B cell (primary cell): Measurements from ENCODE around the gene DLGAP4. TPM values are rescaled to one million over a fixed set of nuclear protein-coding genes. Genes with fewer than 3 reads are reported as not detected.

Source experiments
- ATAC-seq: fragments of 200-7000 bp; cut with Tn5 transposase; one replicate; pipeline ENCODE4 v1.10.0; 2021; ENCODE audit warnings: low read depth, mild to moderate bottlenecking, moderate number of reproducible peaks, moderate library complexity
- CTCF ChIA-PET: fragments of 350-600 bp; sonication (Branson Sonifier 250); formaldehyde crosslinking; loops from one replicate; lab custom pipeline; 2021; ENCODE audit warnings: antibody characterized with exemption, inconsistent platforms; lab: Charles Lee
- POLR2A ChIA-PET: fragments of 350-600 bp; sonication (Branson Sonifier 250); formaldehyde crosslinking; loops from one replicate; lab custom pipeline; 2021; ENCODE audit warnings: antibody characterized with exemption; lab: Charles Lee
- DNase-seq: peaks from one replicate; pipeline ENCODE4 v3.0.0; 2013
- H2AFZ ChIP-seq: 2 replicates; pipeline ENCODE4 v1.6.1; 2012; ENCODE audit warnings: mild to moderate bottlenecking, low read depth, low read length; ENCODE audit not compliant: insufficient read depth, poor library complexity, severe bottlenecking
- H3K27ac ChIP-seq, 2 donors: 1 replicate in 1 of 2; 2 replicates in 1 of 2; pipeline ENCODE4 v1.5.1; 2012 to 2013; ENCODE audit warnings: low read length in 2 of 2, mild to moderate bottlenecking in 2 of 2, moderate library complexity in 1 of 2
- H3K27me3 ChIP-seq, 4 experiments: fragments of 200-600 bp in 1 of 4; sonication (generic) in 1 of 4; replicated peaks in 1 of 4; 1 replicate in 2 of 4; 2 replicates in 2 of 4; pipeline versions ENCODE4 v1.6.1 to v1.7.0; 2013 to 2016; ENCODE audit warnings: low read length in 3 of 4, mild to moderate bottlenecking in 2 of 4, mixed read lengths in 1 of 4, moderate library complexity in 1 of 4; ENCODE audit not compliant: insufficient read depth in 4 of 4, control insufficient read depth in 3 of 4; ENCODE audit errors: control extremely low read depth in 1 of 4
- H3K36me3 ChIP-seq, 2 experiments: replicated peaks in 1 of 2; 1 replicate in 1 of 2; 2 replicates in 1 of 2; pipeline versions ENCODE4 v1.6.1 to v1.7.1; 2013; ENCODE audit warnings: low read length in 1 of 2; ENCODE audit not compliant: insufficient read depth in 2 of 2, control insufficient read depth in 1 of 2; ENCODE audit errors: control extremely low read depth in 1 of 2, extremely low read depth in 1 of 2
- H3K4me1 ChIP-seq, 2 donors: fragments of 200-600 bp in 1 of 2; sonication (generic) in 1 of 2; 1 replicate in 1 of 2; 2 replicates in 1 of 2; pipeline versions ENCODE4 v1.5.1 to v1.6.1; 2013 to 2017; ENCODE audit warnings: low read length in 2 of 2; ENCODE audit not compliant: control insufficient read depth in 2 of 2, insufficient read depth in 2 of 2
- H3K4me2 ChIP-seq: replicated peaks from 2 replicates; pipeline ENCODE3; 2012; ENCODE audit warnings: mild to moderate bottlenecking, low read depth, low read length; ENCODE audit not compliant: poor library complexity, severe bottlenecking
- H3K4me3 ChIP-seq, 5 experiments: fragments of 200-600 bp in 1 of 5; sonication (generic) in 1 of 5; 1 replicate in 3 of 5; 2 replicates in 2 of 5; pipeline versions ENCODE4 v1.5.1 to v1.7.0; 2011 to 2016; ENCODE audit warnings: low read length in 4 of 5, mild to moderate bottlenecking in 4 of 5, low read depth in 2 of 5, control low read depth in 1 of 5, moderate library complexity in 1 of 5; ENCODE audit not compliant: insufficient read depth in 1 of 5; ENCODE audit errors: control extremely low read depth in 1 of 5, extremely low read depth in 1 of 5
- H3K79me2 ChIP-seq: fragments of 200-600 bp; sonication (generic); one replicate; pipeline ENCODE4 v1.6.0; 2016; ENCODE audit warnings: low read length; ENCODE audit not compliant: control insufficient read depth, insufficient read depth
- H3K9ac ChIP-seq: fragments of 200-600 bp; sonication (generic); 2 replicates; pipeline ENCODE4 v1.6.1; 2017; ENCODE audit warnings: mild to moderate bottlenecking, low read length, moderate library complexity
- H3K9me3 ChIP-seq, 3 donors: one replicate each; pipeline versions ENCODE4 v1.6.1 to v1.7.1; 2013; ENCODE audit warnings: low read length in 2 of 3; ENCODE audit not compliant: control insufficient read depth in 2 of 3, insufficient read depth in 1 of 3; ENCODE audit errors: control extremely low read depth in 1 of 3
- H4K20me1 ChIP-seq: 2 replicates; pipeline ENCODE4 v1.6.0; 2012; ENCODE audit warnings: mild to moderate bottlenecking, low read length; ENCODE audit not compliant: insufficient read depth, control insufficient read depth, poor library complexity, severe bottlenecking
- H3K27ac Mint-ChIP-seq: one replicate; pipeline ENCODE4 v1.8.0; 2021; ENCODE audit warnings: mixed read lengths
- H3K27me3 Mint-ChIP-seq: one replicate; pipeline ENCODE4 v1.8.0; 2021; ENCODE audit warnings: mixed read lengths
- H3K4me1 Mint-ChIP-seq: one replicate; pipeline ENCODE4 v1.8.0; 2021; ENCODE audit warnings: mixed read lengths
- H3K4me3 Mint-ChIP-seq: one replicate; pipeline ENCODE4 v1.8.0; 2021; ENCODE audit warnings: mixed read lengths
- H3K9me3 Mint-ChIP-seq: one replicate; pipeline ENCODE4 v1.8.0; 2022; ENCODE audit warnings: mixed read lengths; ENCODE audit not compliant: insufficient read depth
- EZH2 ChIP-seq: IDR thresholded peaks from 2 replicates; pipeline ENCODE4 v1.6.1; 2012; ENCODE audit warnings: borderline replicate concordance, low read depth, mild to moderate bottlenecking, moderate library complexity, low read length; ENCODE audit not compliant: insufficient read depth, poor library complexity, severe bottlenecking
- WGBS: methylation state at CpG from one replicate; pipeline ENCODE4 v1.1.5; 2013; ENCODE audit warnings: missing lambda C conversion rate; ENCODE audit not compliant: insufficient coverage; 5-methylcytosine and 5-hydroxymethylcytosine counted together
- intact Hi-C: fragments of 100-400 bp; cut with micrococcal nuclease; formaldehyde crosslinking; loops from one replicate; pipeline ENCODE4 v1.10.0; 2022
- polyA plus RNA-seq: library from polyadenylated mRNA; depleted of rRNA; stranded (reverse); fragments of >200 nt; gene quantifications from 2 replicates; pipeline ENCODE4 v1.2.3, GENCODE V29; 2012
- total RNA-seq, 2 donors: library from RNA; stranded (reverse); fragments of 120-200 nt in 1 of 2; gene quantifications; 1 replicate in 1 of 2; 2 replicates in 1 of 2; pipeline versions ENCODE4 v1.2.3 to v1.2.4, GENCODE V29; 2013 to 2022
- TF ChIP-seq, protein P1 (sequence below): fragments of 200-600 bp; IDR thresholded peaks from one replicate; pipeline ENCODE4 v1.8.0; 2022; ENCODE audit warnings: antibody characterized with exemption, mild to moderate bottlenecking

DLGAP4 gene
- total and polyA plus RNA-seq, 2 donors (not counting 1 experiment from before 2014, with no cell fraction given), result 68.8 to 87.8 TPM

DNA sequence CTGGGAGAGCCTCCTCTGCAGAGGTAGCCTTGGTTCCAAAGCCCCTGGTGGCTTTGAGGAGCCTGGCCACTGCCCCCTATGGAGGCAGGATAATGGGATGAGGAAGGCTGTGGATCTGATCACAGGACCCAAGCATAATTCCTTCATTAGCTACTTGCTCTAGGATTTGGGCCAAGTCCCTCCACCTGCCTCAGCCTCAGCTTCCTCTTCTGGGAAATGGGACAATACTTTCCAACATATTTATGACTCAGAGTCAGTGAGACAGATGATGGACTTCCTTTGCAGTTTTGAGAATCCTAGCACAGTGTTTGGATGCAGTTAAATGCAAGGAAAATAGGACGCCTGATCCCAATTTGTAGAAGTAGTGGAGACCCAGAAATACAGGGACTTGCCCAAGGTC, 171.3 kb downstream of the DLGAP4 start:
- H4K20me1 ChIP-seq, result peaks cover 69% of the 10 kb centered on the region
- ATAC-seq (no peak), DNase-seq (no peak)
- H3K9ac ChIP-seq, result no peak overlapping the region
- Mint-ChIP-seq H3K27ac (no peak overlapping the region), H3K4me1 (peaks cover 38% of the 10 kb centered on the region), H3K9me3 (no peaks in the 10 kb centered on the region), H3K4me3 (no peak overlapping the region), H3K27me3 (no peaks in the 10 kb centered on the region)
- peaks cover 0 to 26% of the 10 kb centered on the region in 2 experiments for H3K36me3 ChIP-seq
- CTCF ChIA-PET, result interaction anchor here (1.3 to 1.6 kb wide), 2 partner anchors 15 to 38 kb away, joined by 3 read pairs; no protein-coding TSS in a partner anchor
- H3K4me2 ChIP-seq, result no peak overlapping the region
- 100% methylated on average over 1 of the region's 1 CpG for WGBS
- no peaks in the 10 kb centered on the region for H3K9me3 ChIP-seq
- no peak overlapping the region for H3K27ac ChIP-seq
- no peak overlapping the region for H2AFZ ChIP-seq
- no peaks in the 10 kb centered on the region for H3K27me3 ChIP-seq
- POLR2A ChIA-PET, result no interaction called here
- no peak for TF ChIP-seq EZH2
- TF ChIP-seq, protein P1, sequence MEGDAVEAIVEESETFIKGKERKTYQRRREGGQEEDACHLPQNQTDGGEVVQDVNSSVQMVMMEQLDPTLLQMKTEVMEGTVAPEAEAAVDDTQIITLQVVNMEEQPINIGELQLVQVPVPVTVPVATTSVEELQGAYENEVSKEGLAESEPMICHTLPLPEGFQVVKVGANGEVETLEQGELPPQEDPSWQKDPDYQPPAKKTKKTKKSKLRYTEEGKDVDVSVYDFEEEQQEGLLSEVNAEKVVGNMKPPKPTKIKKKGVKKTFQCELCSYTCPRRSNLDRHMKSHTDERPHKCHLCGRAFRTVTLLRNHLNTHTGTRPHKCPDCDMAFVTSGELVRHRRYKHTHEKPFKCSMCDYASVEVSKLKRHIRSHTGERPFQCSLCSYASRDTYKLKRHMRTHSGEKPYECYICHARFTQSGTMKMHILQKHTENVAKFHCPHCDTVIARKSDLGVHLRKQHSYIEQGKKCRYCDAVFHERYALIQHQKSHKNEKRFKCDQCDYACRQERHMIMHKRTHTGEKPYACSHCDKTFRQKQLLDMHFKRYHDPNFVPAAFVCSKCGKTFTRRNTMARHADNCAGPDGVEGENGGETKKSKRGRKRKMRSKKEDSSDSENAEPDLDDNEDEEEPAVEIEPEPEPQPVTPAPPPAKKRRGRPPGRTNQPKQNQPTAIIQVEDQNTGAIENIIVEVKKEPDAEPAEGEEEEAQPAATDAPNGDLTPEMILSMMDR, result no peak
- peaks cover 14 to 16% of the 10 kb centered on the region in 2 donors for H3K4me1 ChIP-seq
- no peak overlapping the region for H3K4me3 ChIP-seq
- intact Hi-C loops, result no loop called here
- H3K79me2 ChIP-seq, result peaks cover 95% of the 10 kb centered on the region

DNA sequence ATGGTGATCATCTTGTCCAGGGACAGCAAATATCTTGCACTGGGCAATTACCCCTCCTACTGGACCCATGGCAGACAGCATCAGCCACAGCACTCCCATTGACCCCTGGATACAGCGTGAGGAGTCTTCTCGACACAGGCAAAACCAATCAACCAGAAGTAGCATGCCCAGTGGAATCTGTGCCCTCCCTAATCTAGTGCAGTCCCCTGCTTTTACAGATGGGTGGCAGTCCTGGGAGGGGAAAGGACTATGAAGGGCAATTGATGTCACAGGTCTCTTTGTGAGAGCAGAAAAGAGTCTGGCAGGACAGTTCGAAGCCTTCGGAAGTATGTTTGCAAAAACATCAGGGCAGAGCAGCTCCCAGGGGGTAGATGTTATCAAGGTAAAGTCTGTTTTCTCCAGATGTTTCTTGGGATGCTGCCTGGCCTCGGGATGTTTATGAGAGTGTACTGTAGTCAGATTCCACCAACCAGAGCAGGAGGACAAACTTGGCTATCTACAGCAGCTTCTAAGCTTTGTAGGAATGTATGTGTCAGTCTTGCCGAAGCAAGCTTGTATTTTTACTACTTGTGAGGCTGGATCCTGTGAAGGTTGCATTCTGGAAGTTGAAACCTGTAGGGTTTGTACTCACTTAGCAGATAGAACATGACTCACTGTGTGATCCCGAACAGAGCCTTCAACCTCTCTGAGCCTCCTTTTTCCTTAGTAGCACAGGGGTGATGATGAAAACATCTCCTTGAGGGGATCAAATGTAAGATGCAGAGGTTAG, 172.2 kb downstream of the DLGAP4 start:
- Histone ChIP-seq H3K4me1 (peaks cover 7 to 11% of the 10 kb centered on the region in 2 donors), H3K9me3 (no peaks in the 10 kb centered on the region), H3K27me3 (no peaks in the 10 kb centered on the region), H3K79me2 (peaks cover 95% of the 10 kb centered on the region), H3K36me3 (peaks cover 0 to 26% of the 10 kb centered on the region in 2 experiments), H3K9ac (no peak overlapping the region), H3K27ac (no peak overlapping the region), H3K4me3 (no peak overlapping the region), H3K4me2 (no peak overlapping the region), H4K20me1 (peaks cover 78% of the 10 kb centered on the region), H2AFZ (no peak overlapping the region)
- H3K9me3 Mint-ChIP-seq, result no peaks in the 10 kb centered on the region
- H3K4me1 Mint-ChIP-seq, result peaks cover 36% of the 10 kb centered on the region
- intact Hi-C loops, result no loop called here
- ChIA-PET CTCF (interaction anchor here (1.3 to 1.6 kb wide), 2 partner anchors 14 to 39 kb away, joined by 3 read pairs; no protein-coding TSS in a partner anchor), POLR2A (no interaction called here)
- H3K4me3 Mint-ChIP-seq, result no peak overlapping the region
- no peak overlapping the region for H3K27ac Mint-ChIP-seq
- no peaks in the 10 kb centered on the region for H3K27me3 Mint-ChIP-seq
- ATAC-seq (no peak), DNase-seq (no peak)
- 100% methylated on average over 2 of the region's 7 CpGs for WGBS
- no peak for TF ChIP-seq EZH2
- TF ChIP-seq, protein P1, result no peak
